GM19395 (cell line): ENCODE results near the gene GP1BB.

Experiments
- ATAC-seq: cut with Tn5 transposase; IDR thresholded peaks from one replicate; pipeline ENCODE4 v1.9.1; 2021; ENCODE audit warnings: mild to moderate bottlenecking, moderate library complexity; ENCODE audit not compliant: unreplicated experiment

Gene GP1BB

DNA sequence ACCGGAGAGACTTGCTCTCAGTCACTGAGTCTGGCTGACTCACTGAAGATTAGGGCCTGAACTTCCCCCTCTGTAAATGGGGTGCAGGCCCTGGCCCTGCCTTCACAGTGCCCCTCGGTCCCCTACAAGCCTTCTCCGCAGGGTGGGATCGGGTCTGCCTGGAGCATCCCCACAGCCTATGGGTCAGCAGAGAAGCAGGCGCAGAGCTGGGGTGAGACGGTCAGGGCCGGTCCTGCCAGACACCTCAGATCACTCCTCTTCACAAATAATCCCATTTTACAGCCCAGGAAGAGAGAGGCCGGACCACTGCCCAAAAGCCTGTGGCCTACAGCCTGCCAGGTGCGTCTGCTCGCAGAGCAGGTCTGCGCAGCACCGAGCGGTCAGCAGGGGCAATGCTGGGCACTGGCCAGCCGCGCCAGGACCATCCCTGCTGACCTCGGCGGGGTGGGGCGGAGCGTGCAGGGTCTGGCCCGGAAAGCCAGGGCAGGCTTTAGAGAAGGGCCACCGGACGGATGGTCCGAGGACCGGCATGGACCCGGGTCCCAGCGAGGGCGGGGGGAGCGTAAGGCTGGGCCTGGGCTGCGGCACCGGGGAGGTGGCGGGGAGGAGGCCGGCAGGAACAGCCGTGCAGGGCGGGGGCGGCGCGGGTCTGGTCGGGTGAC lies 9.6 kb upstream of the GP1BB start:
- no peak for ATAC-seq

DNA sequence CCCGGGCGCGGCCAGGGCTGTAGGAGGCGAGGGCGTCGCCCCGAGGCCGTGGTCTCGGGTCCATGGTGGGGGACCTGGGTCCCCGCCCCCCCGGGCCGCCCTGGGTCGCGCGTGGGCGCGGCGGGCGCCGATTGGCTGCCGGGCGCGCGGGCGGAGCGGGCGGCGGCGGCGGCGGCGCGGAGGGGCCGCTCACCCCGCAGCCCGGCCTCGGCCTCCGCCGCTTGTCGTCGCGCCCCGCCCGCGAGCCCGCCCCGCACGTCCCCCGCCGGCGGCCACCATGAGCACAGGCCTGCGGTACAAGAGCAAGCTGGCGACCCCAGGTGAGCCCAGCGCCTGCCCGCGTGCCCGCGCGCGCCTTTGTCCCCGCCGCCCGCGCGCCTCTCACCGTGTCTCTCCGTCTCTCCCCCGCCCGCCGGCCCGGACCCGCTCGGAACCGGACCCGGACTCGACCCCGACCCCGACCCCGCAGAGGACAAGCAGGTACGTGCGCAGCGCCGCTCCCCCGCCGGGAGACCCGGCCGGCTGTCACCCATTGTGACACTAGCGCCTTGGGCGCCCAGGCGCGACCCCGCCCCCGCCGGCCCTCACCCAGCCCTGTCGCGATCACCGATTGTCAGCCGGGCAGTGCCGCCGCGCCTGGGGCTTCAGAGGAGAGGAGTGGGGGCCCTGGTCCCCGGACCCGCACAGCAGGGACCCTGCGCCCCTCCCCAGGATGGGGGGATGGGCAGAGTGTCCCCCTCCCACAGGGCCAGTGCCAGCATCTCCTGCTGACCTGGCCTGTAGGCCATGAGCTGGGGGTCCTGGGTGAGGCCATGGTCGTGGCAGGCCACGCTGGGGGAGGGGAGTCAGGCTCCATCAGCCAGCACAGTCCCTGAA lies 8.8 kb upstream of the GP1BB start, which contains the start of gene SEPTIN5:
Gene SEPTIN5, plus strand, starts transcription at position 192 of the 876 bp plus-strand sequence. Its CDS starts 86 bp downstream, at position 278.
- ATAC-seq: no peak

DNA sequence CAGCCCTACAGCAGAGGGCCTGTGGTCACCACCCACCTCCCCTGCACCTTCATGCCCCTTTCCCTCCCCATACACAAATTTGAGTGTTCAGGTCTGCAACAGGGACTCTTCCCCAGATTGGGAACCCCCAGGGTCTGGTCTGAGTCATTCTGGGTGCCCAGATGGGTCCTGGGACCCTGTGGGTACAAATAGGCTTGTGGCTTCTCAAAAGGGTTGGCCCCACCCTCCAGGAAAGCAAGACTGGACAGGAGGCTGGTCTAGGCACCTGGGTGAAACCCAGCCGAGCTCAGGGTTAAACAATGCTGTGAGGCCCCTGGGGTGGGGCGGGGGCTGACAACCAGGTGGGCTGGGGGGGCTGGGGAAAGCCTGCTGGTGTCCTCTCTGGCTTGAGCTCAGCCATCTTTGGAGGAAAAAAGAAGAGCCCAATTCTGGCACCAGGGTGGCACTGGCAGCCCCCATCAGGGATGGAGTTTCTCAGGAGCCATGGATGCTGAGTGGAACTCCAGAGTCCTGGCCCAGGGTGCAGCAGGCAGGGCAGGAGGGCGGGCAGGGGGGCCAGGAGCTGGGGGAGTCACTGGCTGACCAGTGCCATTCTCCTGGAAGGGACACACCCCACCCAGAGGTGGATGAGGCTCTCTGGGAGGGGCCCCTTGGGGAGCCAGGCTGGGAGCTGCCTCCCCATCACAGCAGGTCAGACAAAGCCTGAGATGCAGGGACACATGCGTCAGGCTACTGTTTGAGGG lies 8.0 kb upstream of the GP1BB start:
- ATAC-seq: no peak

DNA sequence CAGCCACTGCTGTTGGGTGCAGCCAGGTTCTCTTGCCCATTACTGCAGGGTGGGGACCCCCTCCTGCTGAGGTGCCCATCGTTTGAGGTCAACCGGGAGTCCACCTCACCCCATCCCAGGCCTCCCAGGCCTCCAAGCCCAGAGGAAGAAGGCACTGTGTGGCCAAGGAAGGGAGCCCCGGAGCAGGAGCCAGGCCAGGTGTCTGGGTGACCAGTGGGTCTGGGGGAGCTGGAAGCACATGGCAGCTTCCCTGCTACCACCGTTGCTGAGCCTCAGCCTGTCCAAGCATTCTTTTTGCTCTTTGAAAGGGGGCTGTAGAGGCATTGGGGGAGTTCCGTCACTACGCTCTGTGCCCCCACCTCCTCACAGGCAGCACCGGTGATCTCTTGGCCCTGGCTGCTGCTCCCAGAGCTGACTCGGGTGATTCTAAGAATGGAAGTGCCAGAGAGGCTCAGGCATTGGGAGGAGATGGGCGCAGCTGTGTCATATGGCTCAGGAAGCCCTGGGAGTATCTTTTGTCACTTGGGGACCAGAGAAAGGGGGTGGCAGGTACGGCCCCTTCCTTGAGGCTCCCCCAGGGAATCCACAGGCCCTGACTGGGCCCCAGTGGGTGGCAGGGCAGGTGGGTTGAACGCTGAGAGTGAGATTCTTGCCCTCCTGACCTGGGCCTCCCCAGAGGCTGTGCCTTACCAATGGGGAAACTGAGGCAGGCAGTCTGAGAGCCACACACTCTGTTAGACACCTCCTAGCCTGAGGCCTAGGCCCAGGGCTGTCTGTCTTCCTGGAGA lies 7.1 kb upstream of the GP1BB start:
- no peak for ATAC-seq

DNA sequence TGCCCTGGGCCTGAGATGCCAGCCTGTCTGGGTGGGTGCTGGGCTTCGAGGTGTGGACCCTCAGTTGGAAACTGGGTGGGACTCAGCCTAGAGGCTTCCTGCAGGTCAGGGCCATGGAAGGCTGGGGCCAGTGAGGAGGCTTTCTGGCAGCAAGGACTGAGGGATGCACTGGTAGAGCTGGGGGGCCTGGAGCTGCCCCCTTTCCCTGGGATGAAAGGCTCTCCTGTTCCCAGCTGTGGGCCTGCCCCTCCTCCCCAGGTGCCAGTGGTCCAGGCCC lies 6.6 kb upstream of the GP1BB start:
- no peak for ATAC-seq

DNA sequence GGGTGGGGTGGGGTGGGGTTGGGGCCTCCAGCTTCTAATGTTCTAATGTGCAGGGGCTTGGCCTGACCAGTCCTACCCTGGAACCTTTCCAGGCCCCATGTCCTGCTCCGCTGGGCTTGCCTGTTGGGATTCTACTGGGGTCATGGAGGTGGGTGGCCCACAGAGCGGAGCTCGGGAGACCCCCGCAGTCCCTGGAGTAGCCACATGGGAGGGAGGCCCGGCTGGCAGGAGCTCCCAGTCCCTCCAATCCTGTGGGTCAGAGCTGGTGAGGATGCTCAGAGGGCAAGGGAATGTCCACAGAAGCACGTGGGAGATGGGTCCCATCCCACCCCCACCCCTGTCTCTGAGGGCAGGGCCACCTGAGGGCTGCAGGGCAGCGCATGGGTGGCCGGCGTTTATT lies 6.2 kb upstream of the GP1BB start:
- no peak for ATAC-seq

DNA sequence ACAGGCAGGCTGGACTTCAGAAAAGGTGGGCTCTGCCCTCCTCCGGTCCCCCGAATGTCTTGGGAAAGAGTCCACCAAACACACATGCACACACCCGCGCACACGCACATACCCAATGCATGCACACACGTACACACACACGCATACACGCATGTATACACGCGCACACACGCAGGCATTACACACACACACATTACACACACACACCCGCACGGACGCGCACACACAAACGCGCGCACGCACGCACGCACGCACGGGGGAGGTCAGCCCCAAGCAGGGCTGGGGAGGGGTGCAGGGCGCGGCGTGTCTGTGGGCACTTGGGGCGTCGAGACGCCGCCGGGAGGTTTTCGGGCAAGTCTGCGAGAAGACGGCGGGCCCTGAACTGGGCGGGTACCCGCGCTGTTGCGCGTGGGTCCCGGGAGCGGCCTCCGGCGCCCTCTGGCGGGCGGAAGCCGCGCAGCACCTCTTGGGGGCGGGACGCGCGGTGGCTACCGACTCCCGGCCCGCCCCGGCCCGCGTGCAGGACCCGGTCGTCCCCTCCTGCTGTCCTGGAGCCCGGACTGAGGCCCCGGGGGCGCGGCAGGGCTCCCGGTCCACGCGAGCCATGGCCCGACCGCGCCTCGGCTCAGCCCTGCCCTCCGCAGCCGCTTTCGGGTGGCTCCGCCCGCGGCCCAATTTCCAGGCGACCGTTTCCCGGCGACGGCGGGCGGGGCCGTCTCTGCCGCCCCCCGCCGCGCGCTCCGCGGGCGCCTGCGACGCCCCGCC lies 5.5 kb upstream of the GP1BB start:
- no peak for ATAC-seq

DNA sequence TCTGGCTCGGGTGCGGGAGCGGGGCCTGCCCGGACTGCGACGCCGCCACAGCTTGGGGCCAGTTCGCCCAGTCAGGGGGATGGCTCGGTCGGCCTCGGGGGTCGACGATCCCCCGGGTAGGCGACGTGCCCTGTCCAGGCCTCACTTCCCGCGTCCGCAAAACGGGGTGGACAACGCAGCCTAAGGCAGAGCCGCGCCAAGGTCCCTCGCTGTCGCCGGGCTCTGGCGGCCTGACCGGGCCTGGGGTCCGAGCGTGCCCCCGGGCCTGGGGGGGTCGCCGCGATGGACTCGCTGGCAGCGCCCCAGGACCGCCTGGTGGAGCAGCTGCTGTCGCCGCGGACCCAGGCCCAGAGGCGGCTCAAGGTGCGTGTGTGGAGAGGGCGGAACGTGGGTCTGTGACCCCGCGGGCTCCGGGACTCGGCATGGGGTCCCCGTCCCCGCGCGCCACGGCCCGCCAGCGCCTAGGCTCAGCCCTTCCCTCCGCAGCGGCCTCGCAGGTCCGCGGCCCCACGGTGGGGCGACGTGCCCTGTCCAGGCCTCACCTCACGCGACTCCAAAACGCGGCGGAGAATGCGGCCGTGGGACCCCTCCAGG lies 4.8 kb upstream of the GP1BB start:
- ATAC-seq: no peak

DNA sequence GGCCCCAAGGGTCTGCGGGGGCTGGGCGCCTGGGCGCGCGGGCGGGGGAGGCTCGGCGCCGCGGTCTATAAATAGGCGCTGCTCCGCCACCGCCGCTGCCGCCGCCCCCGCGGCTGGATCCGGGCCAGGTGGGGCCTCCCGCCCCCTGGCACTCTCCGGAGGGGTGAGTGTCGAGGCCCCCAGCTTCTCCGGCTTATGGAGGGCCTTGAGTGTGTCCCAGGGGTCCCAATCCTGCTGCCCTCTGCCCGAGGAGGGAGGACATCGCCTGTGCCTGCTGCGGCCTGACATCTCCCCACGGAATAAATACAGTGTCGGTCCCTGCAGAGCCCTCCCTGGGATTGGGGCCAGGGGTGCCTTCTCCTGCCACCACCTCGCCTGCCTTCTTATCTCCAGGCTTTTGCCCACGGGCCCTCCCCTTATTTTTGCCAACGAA lies 4.3 kb upstream of the GP1BB start:
- ATAC-seq: no peak

DNA sequence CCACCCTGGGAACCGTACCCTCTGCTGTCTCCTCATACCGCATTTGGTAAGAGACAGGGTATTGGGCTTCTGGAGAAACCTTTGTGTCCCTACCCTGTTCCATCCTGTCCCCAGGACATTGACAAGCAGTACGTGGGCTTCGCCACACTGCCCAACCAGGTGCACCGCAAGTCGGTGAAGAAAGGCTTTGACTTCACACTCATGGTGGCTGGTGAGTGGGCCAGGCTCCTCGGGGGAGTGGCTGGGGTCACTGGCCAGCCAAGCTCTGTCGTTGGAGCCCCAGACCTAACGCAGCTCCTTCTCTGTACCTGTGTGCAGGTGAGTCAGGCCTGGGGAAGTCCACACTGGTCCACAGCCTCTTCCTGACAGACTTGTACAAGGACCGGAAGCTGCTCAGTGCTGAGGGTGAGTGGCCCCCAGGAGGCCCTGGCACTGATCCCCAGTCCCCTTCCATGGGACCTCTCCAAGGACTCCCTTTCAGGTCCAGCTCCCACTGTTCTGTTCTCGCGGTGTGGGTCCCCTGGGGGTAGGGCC lies 3.8 kb upstream of the GP1BB start:
- no peak for ATAC-seq

DNA sequence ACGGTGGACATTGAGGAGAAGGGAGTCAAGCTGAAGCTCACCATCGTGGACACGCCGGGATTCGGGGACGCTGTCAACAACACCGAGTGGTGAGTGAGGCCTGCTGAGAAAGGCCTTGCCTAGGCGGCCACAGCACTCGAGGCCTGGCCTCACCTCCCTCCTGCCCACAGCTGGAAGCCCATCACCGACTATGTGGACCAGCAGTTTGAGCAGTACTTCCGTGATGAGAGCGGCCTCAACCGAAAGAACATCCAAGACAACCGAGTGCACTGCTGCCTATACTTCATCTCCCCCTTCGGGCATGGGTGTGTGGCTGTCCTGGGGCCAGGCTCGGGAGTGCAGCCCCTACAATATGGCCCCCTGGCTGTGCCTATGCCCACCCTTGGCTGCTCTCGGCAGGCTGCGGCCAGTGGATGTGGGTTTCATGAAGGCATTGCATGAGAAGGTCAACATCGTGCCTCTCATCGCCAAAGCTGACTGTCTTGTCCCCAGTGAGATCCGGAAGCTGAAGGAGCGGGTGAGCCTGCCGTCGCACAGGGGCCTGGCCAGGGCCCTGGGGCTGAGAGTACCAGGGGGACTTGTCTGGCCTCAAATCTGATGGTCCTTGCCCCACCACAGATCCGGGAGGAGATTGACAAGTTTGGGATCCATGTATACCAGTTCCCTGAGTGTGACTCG lies 3.0 kb upstream of the GP1BB start:
- no peak for ATAC-seq

DNA sequence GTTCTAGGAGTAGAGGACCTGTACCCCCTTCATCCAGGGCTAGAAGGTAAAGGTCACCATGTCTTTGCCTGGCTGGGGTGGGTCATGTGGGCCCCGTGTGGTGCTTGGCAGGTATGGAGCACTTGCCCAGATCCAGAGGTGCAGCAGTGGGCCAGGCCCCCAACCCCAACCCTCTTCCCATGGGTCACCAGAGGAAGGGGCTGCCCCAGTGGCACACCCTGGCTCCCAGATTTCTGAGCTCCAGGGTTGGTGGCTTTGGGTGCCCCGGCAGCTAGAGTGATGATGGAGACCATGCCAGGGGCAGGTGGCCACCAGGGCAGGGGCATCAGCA lies 2.4 kb upstream of the GP1BB start:
- no peak for ATAC-seq

DNA sequence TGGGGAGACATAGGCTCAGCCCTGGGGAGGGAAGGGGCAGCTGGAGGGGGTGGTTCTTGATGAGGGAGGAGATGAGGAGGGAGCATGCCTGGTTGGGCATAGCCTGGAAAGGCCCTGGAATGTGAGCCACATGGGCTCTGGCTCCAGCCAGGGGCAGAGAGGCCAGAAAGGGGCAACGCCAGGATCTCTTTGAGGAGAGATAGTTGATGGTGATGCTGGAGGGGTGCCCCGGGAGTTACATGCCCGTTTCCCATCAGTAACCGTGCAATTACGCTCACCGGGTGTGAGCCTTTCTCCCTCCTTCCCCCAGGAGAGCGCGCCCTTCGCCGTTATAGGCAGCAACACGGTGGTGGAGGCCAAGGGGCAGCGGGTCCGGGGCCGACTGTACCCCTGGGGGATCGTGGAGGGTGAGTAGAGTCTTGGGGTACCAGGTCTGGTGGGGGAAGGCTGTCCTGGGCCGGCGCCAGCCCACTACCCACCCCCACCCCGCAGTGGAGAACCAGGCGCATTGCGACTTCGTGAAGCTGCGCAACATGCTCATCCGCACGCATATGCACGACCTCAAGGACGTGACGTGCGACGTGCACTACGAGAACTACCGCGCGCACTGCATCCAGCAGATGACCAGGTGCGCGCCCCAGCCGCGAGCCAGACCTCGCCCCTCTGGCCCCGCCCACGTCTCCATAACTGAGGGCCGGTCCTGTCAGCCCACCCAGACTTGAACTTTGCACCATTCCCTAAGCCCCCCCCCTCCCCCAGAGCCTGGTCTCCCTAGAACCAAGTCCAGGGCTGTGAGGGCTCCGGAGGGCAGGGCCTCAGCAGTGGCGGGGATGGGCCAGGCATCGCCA lies 1.8 kb upstream of the GP1BB start:
- no peak for ATAC-seq

DNA sequence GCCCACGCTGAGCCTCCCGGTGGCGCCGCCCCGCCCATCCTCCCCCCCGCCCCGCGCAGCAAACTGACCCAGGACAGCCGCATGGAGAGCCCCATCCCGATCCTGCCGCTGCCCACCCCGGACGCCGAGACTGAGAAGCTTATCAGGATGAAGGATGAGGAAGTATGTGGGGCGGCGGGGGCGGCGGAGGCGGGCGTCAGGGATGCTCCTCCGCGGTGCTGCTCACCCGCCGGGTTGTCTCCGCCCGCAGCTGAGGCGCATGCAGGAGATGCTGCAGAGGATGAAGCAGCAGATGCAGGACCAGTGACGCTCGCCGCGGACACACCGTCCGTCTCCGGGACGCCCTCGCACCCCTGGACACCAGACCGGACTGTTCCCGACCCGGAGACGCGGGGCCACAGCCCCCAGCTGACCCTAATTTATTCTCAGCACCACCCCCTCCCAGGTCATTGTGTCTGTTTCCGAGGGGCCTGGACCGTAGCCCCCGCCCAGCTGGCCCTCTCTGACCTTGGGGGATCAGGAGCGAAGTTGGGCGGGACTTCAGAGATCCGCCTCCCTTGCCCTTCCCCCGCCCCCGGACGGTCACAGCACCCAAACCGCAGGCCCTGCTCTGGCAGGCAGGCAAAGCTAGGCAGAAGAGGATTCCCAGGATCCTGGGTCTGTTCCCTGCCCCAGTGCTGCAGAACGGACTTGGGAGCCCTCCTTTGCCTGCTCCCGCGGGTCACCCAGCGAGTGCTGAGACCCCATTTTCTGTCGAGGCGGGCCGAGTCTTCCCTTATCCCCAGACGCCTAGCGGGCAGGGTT lies 959 bp upstream of the GP1BB start:
- no peak for ATAC-seq

DNA sequence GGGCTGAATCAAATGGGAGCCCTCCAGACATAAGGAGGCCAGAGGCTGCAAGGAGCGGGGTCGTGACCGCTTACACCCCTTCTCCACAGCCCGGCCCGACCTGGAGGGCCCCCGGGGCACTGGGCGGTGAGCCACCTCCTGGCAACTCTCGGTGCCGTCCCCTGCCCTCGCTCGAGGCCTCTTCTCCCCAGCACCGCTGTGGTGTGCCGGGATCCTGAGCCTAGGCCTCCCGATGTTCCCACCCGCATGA lies 432 bp upstream of the GP1BB start:
- no peak for ATAC-seq

DNA sequence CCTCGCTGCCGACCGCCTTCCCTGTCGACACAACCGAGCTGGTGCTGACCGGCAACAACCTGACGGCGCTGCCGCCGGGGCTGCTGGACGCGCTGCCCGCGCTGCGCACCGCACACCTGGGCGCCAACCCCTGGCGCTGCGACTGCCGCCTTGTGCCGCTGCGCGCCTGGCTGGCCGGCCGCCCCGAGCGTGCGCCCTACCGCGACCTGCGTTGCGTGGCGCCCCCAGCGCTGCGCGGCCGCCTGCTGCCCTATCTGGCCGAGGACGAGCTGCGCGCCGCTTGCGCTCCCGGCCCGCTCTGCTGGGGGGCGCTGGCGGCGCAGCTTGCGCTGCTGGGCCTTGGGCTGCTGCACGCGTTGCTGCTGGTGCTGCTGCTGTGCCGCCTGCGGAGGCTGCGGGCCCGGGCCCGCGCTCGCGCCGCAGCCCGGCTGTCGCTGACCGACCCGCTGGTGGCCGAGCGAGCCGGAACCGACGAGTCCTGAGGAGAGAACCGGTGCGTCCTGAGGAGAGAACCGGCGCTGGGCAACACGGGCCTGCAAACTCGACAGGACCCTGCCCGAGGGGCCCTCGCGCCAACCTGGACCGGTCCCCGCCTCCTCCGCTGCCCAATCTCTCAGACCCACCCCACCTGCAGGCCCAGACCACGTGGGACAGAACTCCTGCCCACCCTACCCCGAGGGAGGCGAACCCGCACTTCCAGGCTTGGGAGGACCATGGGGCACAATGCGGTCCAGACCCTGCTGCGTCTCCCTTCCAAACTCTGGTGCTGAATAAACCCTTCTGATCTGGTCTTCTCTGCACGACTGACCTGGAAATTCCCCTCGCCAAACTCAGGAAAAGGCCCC lies 866 bp downstream of the GP1BB start:
- no peak for ATAC-seq
